HG02763 (cell line): ENCODE results near the gene XPNPEP2.

Experiments
- ATAC-seq: cut with Tn5 transposase; IDR thresholded peaks from one replicate; pipeline ENCODE4 v1.9.1; 2021; ENCODE audit warnings: mild to moderate bottlenecking, moderate library complexity; ENCODE audit not compliant: unreplicated experiment

XPNPEP2 gene

GRCh38 chrX:129795584-129795983, 56.8 kb downstream of the XPNPEP2 start:
- no peak for ATAC-seq

DNA sequence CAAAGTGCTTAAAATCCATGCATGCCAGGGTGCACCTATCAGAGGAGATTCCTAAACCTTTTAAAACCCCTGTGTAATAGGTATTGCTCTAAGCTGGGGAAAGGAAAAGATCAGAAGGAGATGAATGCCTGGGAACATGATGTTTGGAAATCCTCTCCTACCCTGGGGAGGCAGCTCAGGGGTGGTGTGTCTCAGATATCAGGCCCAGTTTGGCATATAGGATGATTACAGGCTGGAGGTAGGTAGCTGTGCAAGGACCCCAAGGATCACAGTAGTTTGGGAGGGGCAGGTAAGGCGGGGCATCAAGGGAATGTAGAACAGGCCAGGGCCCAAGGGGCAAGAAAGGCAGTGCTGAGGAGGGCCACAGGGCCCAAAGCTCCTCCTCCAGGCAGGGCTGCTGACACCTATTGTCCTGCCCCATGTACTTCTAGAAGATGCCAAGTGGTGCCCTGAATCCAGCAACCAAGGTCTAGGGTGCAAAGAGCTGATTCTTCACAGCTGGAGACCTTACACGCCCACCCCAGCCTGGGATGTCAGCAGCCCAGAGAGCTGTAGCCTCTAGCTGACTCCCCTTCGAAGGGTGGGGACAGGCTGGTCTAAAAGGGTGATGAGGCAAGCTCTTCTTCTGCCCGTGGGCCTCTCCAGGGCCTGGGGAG, 58.6 kb downstream of the XPNPEP2 start:
- ATAC-seq, result no peak

DNA sequence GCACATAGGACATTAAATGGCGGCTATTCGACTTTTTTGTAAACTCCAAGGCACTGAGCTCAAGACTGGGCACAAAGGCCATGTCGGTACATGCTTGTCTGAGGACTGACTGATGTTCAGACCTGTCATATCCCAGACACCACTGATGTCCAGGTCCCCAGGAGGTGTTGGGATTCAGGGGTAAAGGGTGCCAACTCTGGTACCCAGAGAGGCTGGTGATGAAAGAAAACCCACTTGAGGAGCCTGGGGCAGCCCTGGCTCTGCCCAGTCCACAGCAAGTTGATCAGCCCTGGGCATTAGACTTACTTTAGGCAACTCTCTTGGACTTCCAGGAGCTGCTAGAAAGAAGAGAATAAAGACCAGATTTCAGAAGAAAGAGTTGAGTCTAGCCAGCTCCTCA, 59.7 kb downstream of the XPNPEP2 start:
- ATAC-seq, result no peak

- no peak for ATAC-seq
Measured at GRCh38 chrX:129798888-129799287, 60.1 kb downstream of the XPNPEP2 start.

GRCh38 chrX:129800186-129800585, 61.4 kb downstream of the XPNPEP2 start:
- no peak for ATAC-seq

DNA sequence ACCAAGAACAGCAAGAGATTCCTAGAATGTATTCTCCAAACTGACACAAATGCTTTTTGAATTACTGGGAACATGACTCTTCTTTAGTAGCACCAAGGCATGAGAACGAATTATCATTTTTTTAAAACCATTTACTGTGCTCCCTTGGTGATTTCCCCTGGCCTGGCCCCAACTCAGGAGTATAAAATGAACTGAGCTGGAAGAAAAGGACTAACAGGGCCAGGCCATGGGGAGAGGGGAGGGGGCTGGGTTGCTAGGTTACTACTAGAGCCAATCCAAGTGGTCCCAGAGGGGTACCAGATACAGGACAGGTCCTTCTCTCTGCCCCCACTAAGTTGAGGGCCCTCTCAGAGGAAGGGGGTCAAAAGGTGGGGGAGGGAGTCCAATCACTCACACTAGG, 64.1 kb downstream of the XPNPEP2 start:
- ATAC-seq, result no peak

DNA sequence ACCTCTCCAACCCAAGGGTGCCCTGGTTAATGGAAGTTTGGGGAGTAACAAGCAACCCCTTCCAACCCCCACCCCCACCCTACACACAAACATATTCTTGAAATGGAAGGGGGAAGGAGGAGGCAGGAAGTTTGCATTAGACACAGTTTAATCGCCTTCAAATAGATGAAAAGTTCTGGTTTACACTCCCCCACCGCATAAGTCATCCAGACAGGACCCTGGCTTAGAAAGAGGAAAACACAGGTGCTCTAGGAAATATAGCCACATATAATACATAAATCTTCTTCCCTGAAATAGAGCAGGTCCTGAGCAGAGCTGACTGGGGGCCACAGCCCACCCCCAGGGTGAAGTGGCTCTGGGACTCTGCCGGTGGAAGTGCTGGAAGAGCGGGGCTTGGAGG, 66.0 kb downstream of the XPNPEP2 start:
- ATAC-seq, result no peak

DNA sequence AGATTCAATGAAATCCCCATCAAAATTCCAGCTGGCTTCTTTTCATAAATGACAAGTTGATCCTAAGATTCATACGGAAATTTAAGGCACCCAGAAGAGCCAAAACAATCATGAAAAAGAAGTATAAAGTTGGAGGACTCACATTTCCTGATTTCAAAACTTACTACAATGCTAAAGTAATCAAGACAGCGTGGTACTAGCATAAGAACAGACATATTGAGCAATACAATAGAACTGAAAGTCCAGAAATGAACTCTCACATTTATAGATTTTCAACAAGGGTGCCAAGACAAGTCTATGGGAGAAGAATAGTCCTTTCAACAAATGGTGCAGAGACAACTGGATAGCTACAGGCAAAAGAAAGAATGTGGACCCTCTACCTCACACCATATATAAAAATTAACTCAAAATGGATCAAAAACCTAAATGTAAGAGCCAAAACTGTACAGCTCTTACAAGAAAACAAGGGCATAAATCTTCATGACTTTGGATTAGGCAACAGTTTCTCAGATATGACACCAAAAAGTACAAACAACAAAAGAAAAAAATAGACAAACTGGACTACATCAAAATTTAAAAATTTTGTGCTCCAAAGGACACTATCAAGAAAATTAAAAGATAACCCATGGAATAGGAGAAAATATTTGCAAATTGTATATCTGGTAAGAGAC, 69.5 kb downstream of the XPNPEP2 start:
- no peak for ATAC-seq

DNA sequence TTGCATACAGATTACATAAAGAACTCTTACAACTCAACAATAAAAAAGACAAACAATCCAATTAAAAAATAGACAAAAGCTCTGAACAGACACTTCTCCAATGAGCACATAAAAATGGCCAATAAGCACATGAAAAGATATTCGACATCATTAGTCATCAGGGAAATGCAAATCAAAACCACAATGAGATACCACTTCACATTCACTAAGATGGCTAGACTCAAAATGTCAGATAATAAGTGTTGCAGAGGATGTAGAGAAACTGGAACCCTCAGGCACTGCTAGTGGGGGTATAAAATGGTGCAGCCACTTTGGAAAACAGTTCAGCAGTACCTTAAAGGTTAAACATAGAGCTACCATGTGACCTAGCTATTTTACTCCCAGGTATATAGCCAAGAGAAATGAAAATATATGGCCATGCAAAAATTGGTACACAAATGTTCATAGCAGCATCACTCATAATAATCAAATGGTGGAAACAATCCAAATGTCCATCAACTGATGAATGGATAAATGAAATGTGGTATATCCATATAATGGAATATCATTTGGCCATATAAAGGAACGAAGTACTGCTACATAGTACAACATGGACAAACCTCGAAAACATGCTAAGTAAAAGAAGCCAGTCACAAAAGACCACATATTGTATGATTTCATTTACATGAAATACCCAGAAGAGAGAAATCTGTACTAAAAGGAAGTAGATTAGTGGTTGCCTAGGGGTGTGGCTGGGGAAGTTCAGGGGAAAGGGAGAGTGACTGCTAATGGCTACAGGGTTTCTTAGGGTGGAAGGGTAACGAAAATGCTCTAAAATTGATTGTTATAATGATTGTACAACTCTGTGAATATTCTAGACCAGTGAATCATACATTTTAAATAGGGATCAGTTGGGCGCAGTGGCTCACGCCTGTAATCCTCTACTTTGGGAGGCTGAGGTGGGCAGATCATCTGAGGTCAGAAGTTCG, 70.3 kb downstream of the XPNPEP2 start:
- no peak for ATAC-seq

DNA sequence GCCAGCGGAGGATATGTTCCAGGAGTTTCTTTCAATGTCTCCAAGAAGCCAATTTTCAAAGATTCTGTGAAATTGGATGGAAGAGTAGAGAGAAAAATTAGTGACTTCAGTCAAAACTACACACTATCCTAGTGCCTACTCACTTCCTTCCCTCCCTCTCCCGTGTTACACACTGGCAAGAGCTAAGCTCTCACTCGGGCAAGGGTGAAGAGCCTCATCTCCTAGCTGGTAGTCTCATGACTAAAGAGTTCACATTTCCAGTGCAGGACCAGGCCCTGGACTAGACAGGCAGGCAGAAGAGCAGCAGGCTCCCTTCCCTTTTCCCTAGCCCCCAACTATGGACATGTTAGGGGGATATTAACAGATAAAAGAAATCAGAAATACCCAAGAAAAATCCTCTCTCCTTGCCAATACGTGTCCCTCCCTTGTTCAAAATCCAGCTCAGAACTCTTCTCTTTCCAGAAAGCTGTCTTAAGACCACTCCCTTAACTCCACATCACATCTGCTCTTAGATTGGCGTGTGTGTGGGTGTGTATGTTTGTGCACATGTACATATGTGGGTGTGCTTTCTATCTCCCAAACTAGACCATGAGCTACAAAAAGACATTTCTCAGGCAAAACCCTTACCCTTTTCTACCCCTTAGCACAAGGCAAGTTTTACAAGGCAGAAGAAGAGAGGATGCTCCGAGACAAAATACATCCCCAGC, 75.0 kb downstream of the XPNPEP2 start:
- ATAC-seq, result no peak

GRCh38 chrX:129818123-129818522, 79.3 kb downstream of the XPNPEP2 start:
- ATAC-seq, result no peak
